Measurements from ENCODE around the gene BMAL2.
A peak's percentile ranks its signal among the peaks of the same experiment; 100 is the strongest.

BMAL2 gene

DNA sequence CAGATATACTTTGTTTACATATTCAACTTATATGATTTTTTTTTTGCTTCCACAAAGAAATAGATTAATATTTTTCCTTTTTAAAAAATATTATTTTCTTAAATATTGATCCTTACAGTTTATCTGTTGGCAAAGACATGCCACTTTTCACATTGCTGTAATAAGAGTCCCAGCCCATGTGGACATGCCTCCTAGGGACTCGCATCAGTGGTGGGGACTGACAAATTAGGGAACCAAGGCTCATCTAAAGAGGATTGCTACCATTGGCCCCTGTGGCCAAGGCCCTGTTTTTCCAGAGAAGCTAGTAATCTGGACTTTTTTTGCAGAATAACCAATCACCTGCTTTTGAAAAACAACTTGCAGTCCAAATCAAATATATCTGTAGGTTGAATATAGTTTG is 27.8 kb upstream of the BMAL2 start:
- no peak overlapping the region for H3K4me3 ChIP-seq (ENCODE audit: insufficient read length, low read depth)
- no peaks in the 10 kb centered on the region for H3K4me1 ChIP-seq (ENCODE audit: insufficient read depth, insufficient read length)
- H3K36me3 ChIP-seq (ENCODE audit: insufficient read depth, insufficient read length, low read length): peaks cover 22% of the 10 kb centered on the region
- H3K27me3 ChIP-seq (ENCODE audit: insufficient read depth, insufficient read length): no peaks in the 10 kb centered on the region
- no peak for DNase-seq (ENCODE audit: low read depth, low spot score)
- TF ChIP-seq YY1 (IDR thresholded peaks at IDR 0.05; ENCODE audit: insufficient read depth, insufficient read length) (no peak), ZNF274 (IDR thresholded peaks at IDR 0.05; ENCODE audit: low read depth, low read length) (no peak), SUZ12 (IDR thresholded peaks at IDR 0.05; ENCODE audit: extremely low read depth, insufficient read depth, insufficient read length) (no peak)
- H3K9me3 ChIP-seq (ENCODE audit: insufficient read depth, low read length): no peaks in the 10 kb centered on the region
- H3K9ac ChIP-seq (ENCODE audit: insufficient read length, low read depth): no peak overlapping the region

DNA sequence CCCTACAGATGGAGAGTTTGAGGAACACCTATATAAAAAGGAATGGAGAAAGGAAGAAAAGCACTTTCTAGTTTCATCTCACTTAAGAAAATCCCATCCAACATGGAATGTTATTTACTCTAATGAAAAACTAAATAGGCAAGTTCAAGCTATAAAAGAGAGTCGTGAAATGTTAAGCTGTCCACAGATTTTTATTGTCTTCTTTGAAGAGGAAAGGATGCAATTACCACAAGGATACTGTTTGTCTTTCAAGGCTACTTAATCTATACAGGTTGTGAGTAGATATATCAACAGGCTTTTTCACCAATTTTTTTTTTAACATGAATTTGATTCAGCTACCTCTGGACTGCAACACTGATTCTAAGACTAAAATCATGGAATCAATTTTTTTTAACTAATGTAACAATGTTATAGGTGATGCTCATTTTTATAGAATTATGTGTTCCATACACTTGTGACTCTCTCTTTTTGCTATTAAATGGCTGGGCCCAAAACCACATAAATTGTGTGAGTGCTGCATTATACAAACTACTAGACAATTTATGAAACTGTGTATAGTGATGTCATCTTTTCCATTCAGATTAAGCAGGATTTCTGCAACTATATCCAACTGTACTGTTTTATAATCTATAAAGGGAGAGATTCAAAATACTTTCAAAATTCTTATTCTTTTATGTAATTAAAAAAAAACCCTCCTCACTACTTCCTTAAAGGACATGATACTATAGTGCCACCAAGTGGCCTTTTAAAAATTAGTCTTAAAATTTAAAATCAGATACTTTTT is 26.8 kb upstream of the BMAL2 start:
- no peak overlapping the region for H3K9ac ChIP-seq (ENCODE audit: insufficient read length, low read depth)
- no peaks in the 10 kb centered on the region for H3K9me3 ChIP-seq (ENCODE audit: insufficient read depth, low read length)
- H3K36me3 ChIP-seq (ENCODE audit: insufficient read depth, insufficient read length, low read length): peaks cover 29% of the 10 kb centered on the region
- no peaks in the 10 kb centered on the region for H3K4me1 ChIP-seq (ENCODE audit: insufficient read depth, insufficient read length)
- no peak for TF ChIP-seq YY1 (IDR thresholded peaks at IDR 0.05; ENCODE audit: insufficient read depth, insufficient read length)
- TF ChIP-seq ZNF274 (IDR thresholded peaks at IDR 0.05; ENCODE audit: low read depth, low read length): no peak
- TF ChIP-seq SUZ12 (IDR thresholded peaks at IDR 0.05; ENCODE audit: extremely low read depth, insufficient read depth, insufficient read length): no peak
- H3K4me3 ChIP-seq (ENCODE audit: insufficient read length, low read depth): no peak overlapping the region
- DNase-seq (ENCODE audit: low read depth, low spot score): peak; percentile 35
- H3K27me3 ChIP-seq (ENCODE audit: insufficient read depth, insufficient read length): no peaks in the 10 kb centered on the region

DNA sequence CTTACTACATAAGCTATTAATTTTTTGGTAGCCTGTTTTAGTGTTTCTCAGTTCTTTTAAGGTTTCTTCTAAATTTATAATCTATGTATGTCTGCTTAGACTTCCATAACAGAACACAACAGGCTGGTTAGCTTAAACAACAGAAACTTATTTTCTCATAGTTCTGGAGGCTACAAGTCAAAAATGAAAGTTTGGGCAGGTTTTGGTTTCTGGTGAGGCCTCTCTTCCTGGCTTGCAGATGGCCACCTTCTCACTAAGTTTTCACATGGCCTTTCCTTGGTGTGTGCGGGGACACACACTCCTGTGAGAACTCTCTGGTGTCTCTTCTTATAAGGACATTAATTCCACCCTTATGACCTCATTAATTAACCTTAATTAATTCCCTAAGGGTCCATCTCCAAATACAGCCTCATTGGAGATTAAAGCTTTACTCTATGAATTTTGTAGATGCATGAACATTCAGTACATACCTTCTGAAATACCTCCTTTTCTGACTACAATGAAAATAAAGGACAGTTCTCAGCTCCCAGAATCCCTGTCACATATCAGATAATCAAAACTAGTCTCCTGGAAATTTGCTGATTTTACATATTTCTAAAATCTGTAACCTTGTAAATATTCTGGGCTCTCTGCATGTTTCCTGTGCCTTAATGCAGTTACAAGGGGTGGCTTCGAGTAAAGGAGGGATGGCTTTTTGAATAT is 23.2 kb upstream of the BMAL2 start:
- TF ChIP-seq SUZ12 (IDR thresholded peaks at IDR 0.05; ENCODE audit: extremely low read depth, insufficient read depth, insufficient read length) (no peak), YY1 (IDR thresholded peaks at IDR 0.05; ENCODE audit: insufficient read depth, insufficient read length) (no peak), ZNF274 (IDR thresholded peaks at IDR 0.05; ENCODE audit: low read depth, low read length) (no peak)
- DNase-seq (ENCODE audit: low read depth, low spot score): no peak
- Histone ChIP-seq H3K4me1 (ENCODE audit: insufficient read depth, insufficient read length) (no peaks in the 10 kb centered on the region), H3K27me3 (ENCODE audit: insufficient read depth, insufficient read length) (no peaks in the 10 kb centered on the region), H3K9ac (ENCODE audit: insufficient read length, low read depth) (no peak overlapping the region), H3K36me3 (ENCODE audit: insufficient read depth, insufficient read length, low read length) (peaks cover 25% of the 10 kb centered on the region), H3K4me3 (ENCODE audit: insufficient read length, low read depth) (no peak overlapping the region), H3K9me3 (ENCODE audit: insufficient read depth, low read length) (no peaks in the 10 kb centered on the region)

DNA sequence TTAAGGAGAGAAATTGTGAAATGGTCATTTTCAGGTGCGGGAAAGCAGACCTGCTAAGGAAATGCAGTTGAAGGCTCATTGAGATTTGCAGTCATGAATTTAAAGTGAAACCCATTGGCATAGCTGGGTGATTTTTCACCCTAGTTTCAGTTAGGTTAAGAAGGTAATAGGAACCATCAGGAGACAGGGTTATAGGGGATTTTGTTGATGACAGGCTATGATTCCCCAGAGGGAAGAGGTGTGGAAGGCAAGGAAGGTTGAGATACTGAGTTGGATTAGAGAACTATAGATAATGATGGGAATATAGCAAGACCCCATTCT is 22.7 kb upstream of the BMAL2 start:
- Histone ChIP-seq H3K36me3 (ENCODE audit: insufficient read depth, insufficient read length, low read length) (peaks cover 29% of the 10 kb centered on the region), H3K4me1 (ENCODE audit: insufficient read depth, insufficient read length) (no peaks in the 10 kb centered on the region), H3K9me3 (ENCODE audit: insufficient read depth, low read length) (no peaks in the 10 kb centered on the region), H3K4me3 (ENCODE audit: insufficient read length, low read depth) (no peak overlapping the region), H3K27me3 (ENCODE audit: insufficient read depth, insufficient read length) (no peaks in the 10 kb centered on the region), H3K9ac (ENCODE audit: insufficient read length, low read depth) (no peak overlapping the region)
- TF ChIP-seq YY1 (IDR thresholded peaks at IDR 0.05; ENCODE audit: insufficient read depth, insufficient read length) (no peak), SUZ12 (IDR thresholded peaks at IDR 0.05; ENCODE audit: extremely low read depth, insufficient read depth, insufficient read length) (no peak), ZNF274 (IDR thresholded peaks at IDR 0.05; ENCODE audit: low read depth, low read length) (no peak)
- DNase-seq (ENCODE audit: low read depth, low spot score): no peak

DNA sequence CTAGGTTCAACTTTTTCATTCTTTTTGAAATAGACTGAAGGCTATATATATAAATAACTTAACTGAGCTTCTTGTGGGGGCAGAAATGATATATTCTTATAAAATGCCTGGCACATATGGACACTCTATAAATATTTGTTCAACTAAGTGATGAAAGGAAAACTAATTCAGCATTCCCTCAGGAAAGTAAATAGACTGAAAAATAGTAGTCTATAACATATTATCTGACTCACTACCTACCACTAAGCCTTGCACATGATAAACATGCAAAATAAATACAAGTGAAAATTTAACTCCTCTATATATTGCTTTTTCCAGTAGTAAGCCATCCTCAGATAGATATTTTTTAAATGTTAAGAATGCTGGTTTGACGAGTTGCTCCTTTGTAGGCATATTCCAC is 15.7 kb upstream of the BMAL2 start:
- Histone ChIP-seq H3K36me3 (ENCODE audit: insufficient read depth, insufficient read length, low read length) (peaks cover 31% of the 10 kb centered on the region), H3K27me3 (ENCODE audit: insufficient read depth, insufficient read length) (no peaks in the 10 kb centered on the region), H3K4me3 (ENCODE audit: insufficient read length, low read depth) (no peak overlapping the region), H3K9ac (ENCODE audit: insufficient read length, low read depth) (no peak overlapping the region), H3K9me3 (ENCODE audit: insufficient read depth, low read length) (no peaks in the 10 kb centered on the region), H3K4me1 (ENCODE audit: insufficient read depth, insufficient read length) (peaks cover 3% of the 10 kb centered on the region)
- TF ChIP-seq ZNF274 (IDR thresholded peaks at IDR 0.05; ENCODE audit: low read depth, low read length): no peak
- TF ChIP-seq YY1 (IDR thresholded peaks at IDR 0.05; ENCODE audit: insufficient read depth, insufficient read length): no peak
- no peak for TF ChIP-seq SUZ12 (IDR thresholded peaks at IDR 0.05; ENCODE audit: extremely low read depth, insufficient read depth, insufficient read length)
- no peak for DNase-seq (ENCODE audit: low read depth, low spot score)

DNA sequence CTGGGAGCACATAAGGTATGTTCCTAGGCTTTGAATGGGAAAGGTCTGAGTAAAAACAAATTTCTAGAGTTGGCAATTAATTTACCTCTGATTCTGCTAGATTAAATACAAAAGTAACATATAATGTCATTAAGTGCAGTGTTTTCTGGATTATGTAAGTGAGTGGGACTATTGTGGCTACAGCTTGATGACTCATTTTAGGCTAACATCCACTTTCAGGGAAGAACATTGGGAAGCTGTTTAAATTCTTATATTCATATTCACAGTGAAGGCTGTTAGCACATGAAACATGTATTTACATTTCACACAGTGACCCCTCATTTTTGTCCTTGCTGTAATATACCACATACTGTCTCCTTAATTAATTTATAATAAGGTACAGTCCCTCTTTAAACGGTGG is 13.2 kb upstream of the BMAL2 start:
- Histone ChIP-seq H3K9me3 (ENCODE audit: insufficient read depth, low read length) (no peaks in the 10 kb centered on the region), H3K4me3 (ENCODE audit: insufficient read length, low read depth) (no peak overlapping the region), H3K9ac (ENCODE audit: insufficient read length, low read depth) (no peak overlapping the region), H3K27me3 (ENCODE audit: insufficient read depth, insufficient read length) (no peaks in the 10 kb centered on the region), H3K36me3 (ENCODE audit: insufficient read depth, insufficient read length, low read length) (peaks cover 41% of the 10 kb centered on the region), H3K4me1 (ENCODE audit: insufficient read depth, insufficient read length) (peaks cover 3% of the 10 kb centered on the region)
- TF ChIP-seq ZNF274 (IDR thresholded peaks at IDR 0.05; ENCODE audit: low read depth, low read length) (no peak), YY1 (IDR thresholded peaks at IDR 0.05; ENCODE audit: insufficient read depth, insufficient read length) (no peak), SUZ12 (IDR thresholded peaks at IDR 0.05; ENCODE audit: extremely low read depth, insufficient read depth, insufficient read length) (no peak)
- no peak for DNase-seq (ENCODE audit: low read depth, low spot score)

DNA sequence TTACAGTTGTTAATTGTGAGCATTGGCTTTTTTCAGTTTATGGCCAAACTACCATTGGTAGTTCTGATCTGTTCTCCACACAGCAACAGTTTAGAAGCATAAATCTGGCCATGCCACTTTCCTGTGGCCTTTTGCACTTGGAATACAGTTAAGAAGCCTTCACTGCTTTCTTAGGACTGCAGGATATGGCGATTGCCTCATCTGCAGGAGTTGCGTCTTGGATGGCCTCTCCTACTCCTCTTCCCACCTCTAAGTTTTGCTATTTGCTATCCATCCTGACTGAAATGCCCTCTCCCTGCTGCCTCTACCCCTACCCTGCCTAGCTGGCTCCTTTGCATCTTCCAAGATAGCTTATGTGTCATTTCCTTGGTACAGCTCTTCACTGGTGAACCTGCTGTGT is 12.8 kb upstream of the BMAL2 start:
- Histone ChIP-seq H3K9me3 (ENCODE audit: insufficient read depth, low read length) (no peaks in the 10 kb centered on the region), H3K36me3 (ENCODE audit: insufficient read depth, insufficient read length, low read length) (peaks cover 38% of the 10 kb centered on the region), H3K9ac (ENCODE audit: insufficient read length, low read depth) (no peak overlapping the region), H3K4me1 (ENCODE audit: insufficient read depth, insufficient read length) (peaks cover 3% of the 10 kb centered on the region), H3K4me3 (ENCODE audit: insufficient read length, low read depth) (no peak overlapping the region), H3K27me3 (ENCODE audit: insufficient read depth, insufficient read length) (no peaks in the 10 kb centered on the region)
- TF ChIP-seq SUZ12 (IDR thresholded peaks at IDR 0.05; ENCODE audit: extremely low read depth, insufficient read depth, insufficient read length) (no peak), ZNF274 (IDR thresholded peaks at IDR 0.05; ENCODE audit: low read depth, low read length) (no peak)
- no peak for DNase-seq (ENCODE audit: low read depth, low spot score)

Data from NT2/D1 (cell line).